Measurements from ENCODE around the gene GHR. TPM values are rescaled to one million over a fixed set of nuclear protein-coding genes. Genes with fewer than 3 reads are reported as not detected.

Gene GHR
- total and polyA plus RNA-seq, 2 donors (not counting 3 experiments of a cell fraction or from before 2014, with no cell fraction given) = 0.27 to 0.28 TPM

- Histone ChIP-seq H3K9me1 (replicated peaks; ENCODE audit: control insufficient read depth, extremely low read depth, insufficient read depth, low read length) (no peaks in the 10 kb centered on the region), H3K4me1 (ENCODE audit: control insufficient read depth, extremely low read depth, insufficient read depth, low read length) (no peaks in the 10 kb centered on the region), H3K9me3 (replicated peaks; ENCODE audit: control insufficient read depth, insufficient read depth, low read length) (no peaks in the 10 kb centered on the region), H3K36me3 (ENCODE audit: control insufficient read depth in 2 of 2, extremely low read depth in 1 of 2, insufficient read depth in 2 of 2, low read length in 2 of 2) (no peaks in the 10 kb centered on the region), H3K79me2 (ENCODE audit: control insufficient read depth, insufficient read depth, low read length) (no peaks in the 10 kb centered on the region), H3K27ac (ENCODE audit: insufficient read depth, low read depth, low read length) (no peak overlapping the region), H3K4me2 (ENCODE audit: insufficient read depth, low read length) (no peak overlapping the region), H3K27me3 (ENCODE audit: control insufficient read depth in 2 of 2, insufficient read depth in 2 of 2, low read length in 2 of 2) (no peaks in the 10 kb centered on the region), H2AFZ (ENCODE audit: low read depth, low read length) (no peak overlapping the region), H3K9ac (replicated peaks; ENCODE audit: extremely low read depth, insufficient read depth, low read length) (no peak overlapping the region), H4K20me1 (replicated peaks; ENCODE audit: control insufficient read depth, extremely low read depth, insufficient read depth, low read length) (no peaks in the 10 kb centered on the region), H3K4me3 (replicated peaks in 1 of 3; ENCODE audit: insufficient read depth in 1 of 3, low read depth in 1 of 3, low read length in 3 of 3) (no peak overlapping the region)
- intact Hi-C loops (cut with micrococcal nuclease) = no loop called here
- dilution Hi-C loops (cut with MboI; ENCODE audit: extremely low pct_ligation_motif_present, low sequenced_read_pairs) = no loop called here
- CTCF ChIA-PET = interaction anchor here (1.1 kb wide), 1 partner anchor 8 kb away, joined by 3 read pairs; no protein-coding TSS in a partner anchor
- BruUV-seq (replicated peaks) = no TSS peak
- FAIRE-seq = no peak
- TF ChIP-seq FOS (IDR thresholded peaks at IDR 0.05; ENCODE audit: borderline replicate concordance, insufficient read depth, low read length) (no peak), EZH2 (IDR thresholded peaks at IDR 0.05; ENCODE audit: borderline replicate concordance, low read depth, low read length, severe bottlenecking) (no peak), JUN (IDR thresholded peaks at IDR 0.05; ENCODE audit: borderline replicate concordance, insufficient read depth, insufficient read length, low read depth) (no peak), MAX (IDR thresholded peaks at IDR 0.05; ENCODE audit: insufficient read depth, insufficient read length) (no peak), POLR2AphosphoS5 (IDR thresholded peaks at IDR 0.05; ENCODE audit: insufficient read depth, low read depth, low read length) (no peak)
- TF ChIP-seq, protein P1, sequence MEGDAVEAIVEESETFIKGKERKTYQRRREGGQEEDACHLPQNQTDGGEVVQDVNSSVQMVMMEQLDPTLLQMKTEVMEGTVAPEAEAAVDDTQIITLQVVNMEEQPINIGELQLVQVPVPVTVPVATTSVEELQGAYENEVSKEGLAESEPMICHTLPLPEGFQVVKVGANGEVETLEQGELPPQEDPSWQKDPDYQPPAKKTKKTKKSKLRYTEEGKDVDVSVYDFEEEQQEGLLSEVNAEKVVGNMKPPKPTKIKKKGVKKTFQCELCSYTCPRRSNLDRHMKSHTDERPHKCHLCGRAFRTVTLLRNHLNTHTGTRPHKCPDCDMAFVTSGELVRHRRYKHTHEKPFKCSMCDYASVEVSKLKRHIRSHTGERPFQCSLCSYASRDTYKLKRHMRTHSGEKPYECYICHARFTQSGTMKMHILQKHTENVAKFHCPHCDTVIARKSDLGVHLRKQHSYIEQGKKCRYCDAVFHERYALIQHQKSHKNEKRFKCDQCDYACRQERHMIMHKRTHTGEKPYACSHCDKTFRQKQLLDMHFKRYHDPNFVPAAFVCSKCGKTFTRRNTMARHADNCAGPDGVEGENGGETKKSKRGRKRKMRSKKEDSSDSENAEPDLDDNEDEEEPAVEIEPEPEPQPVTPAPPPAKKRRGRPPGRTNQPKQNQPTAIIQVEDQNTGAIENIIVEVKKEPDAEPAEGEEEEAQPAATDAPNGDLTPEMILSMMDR (IDR thresholded peaks at IDR 0.05; ENCODE audit: extremely low read depth in 1 of 2, insufficient read depth in 1 of 2, low read depth in 1 of 2, low read length in 2 of 2) = no peak
- POLR2A ChIA-PET = no interaction called here
- no peak for DNase-seq (ENCODE audit: low read depth, low spot score)
Measured at GRCh38 chr5:42645138-42645537, 221.9 kb downstream of the GHR start.
